SK-N-MC (cell line): Measurements from ENCODE around the gene TMSB10.

Source experiments
- DNase-seq: peaks from one replicate; pipeline ENCODE4 v3.0.0-alpha.2; 2011; ENCODE audit warnings: low read depth, low spot score
- H3K27ac ChIP-seq: fragments of 200-600 bp; sonication (generic); 2 replicates; pipeline ENCODE4 v1.5.1; 2016; ENCODE audit warnings: mixed run types
- H3K36me3 ChIP-seq: fragments of 200-600 bp; sonication (generic); 2 replicates; pipeline ENCODE4 v1.6.1; 2017; ENCODE audit warnings: antibody characterized with exemption, low read length, mixed read lengths; ENCODE audit not compliant: insufficient read depth
- H3K4me3 ChIP-seq: fragments of 200-600 bp; sonication (generic); 2 replicates; pipeline ENCODE4 v1.5.1; 2016
- H3K9ac ChIP-seq: fragments of 200-600 bp; sonication (generic); 2 replicates; pipeline ENCODE4 v1.8.0; 2017; ENCODE audit warnings: mixed run types, mixed read lengths; ENCODE audit not compliant: insufficient read length
- H3K9me3 ChIP-seq: fragments of 200-600 bp; sonication (generic); 2 replicates; pipeline ENCODE4 v1.6.1; 2017; ENCODE audit warnings: low read depth, mild to moderate bottlenecking, antibody characterized with exemption, low read length, moderate library complexity, mixed read lengths
- EZH2 ChIP-seq: fragments of 200-600 bp; sonication (generic); IDR thresholded peaks from one replicate; pipeline ENCODE4 v1.6.1; 2017; ENCODE audit warnings: antibody characterized with exemption
- FOXP2 ChIP-seq: optimal IDR thresholded peaks from 2 replicates; pipeline ENCODE3; 2011; ENCODE audit warnings: mild to moderate bottlenecking, moderate library complexity; ENCODE audit not compliant: insufficient read depth; ENCODE audit errors: extremely low read length, control extremely low read depth
- POLR2AphosphoS5 ChIP-seq: IDR thresholded peaks from 2 replicates; pipeline ENCODE4 v1.6.1; 2012; ENCODE audit warnings: mild to moderate bottlenecking, low read depth, low read length, borderline replicate concordance

The TMSB10 gene

GRCh38 chr2:84905181-84906107 lies at the start of gene TMSB10:
Gene TMSB10, plus strand, starts transcription at chr2:84905656.
- Histone ChIP-seq H3K36me3 (peaks cover 16% of the 10 kb centered on the region), H3K27ac (peak within 1 kb of the TSS; percentile 86), H3K9ac (peak within 1 kb of the TSS; percentile 92), H3K9me3 (no peaks in the 10 kb centered on the region), H3K4me3 (peak within 1 kb of the TSS; percentile 98)
- TF ChIP-seq FOXP2: no peak
- peak; percentile 99 for TF ChIP-seq POLR2AphosphoS5
- no peak for TF ChIP-seq EZH2
- no peak for DNase-seq

- TF ChIP-seq POLR2AphosphoS5 (no peak), FOXP2 (no peak), EZH2 (no peak)
- no peak overlapping the region for H3K4me3 ChIP-seq
- no peaks in the 10 kb centered on the region for H3K36me3 ChIP-seq
- H3K9me3 ChIP-seq: no peaks in the 10 kb centered on the region
- DNase-seq: no peak
- no peak overlapping the region for H3K9ac ChIP-seq
- no peak overlapping the region for H3K27ac ChIP-seq
Observed at GRCh38 chr2:84855731-84856130, 49.7 kb upstream of the TMSB10 start.

DNA sequence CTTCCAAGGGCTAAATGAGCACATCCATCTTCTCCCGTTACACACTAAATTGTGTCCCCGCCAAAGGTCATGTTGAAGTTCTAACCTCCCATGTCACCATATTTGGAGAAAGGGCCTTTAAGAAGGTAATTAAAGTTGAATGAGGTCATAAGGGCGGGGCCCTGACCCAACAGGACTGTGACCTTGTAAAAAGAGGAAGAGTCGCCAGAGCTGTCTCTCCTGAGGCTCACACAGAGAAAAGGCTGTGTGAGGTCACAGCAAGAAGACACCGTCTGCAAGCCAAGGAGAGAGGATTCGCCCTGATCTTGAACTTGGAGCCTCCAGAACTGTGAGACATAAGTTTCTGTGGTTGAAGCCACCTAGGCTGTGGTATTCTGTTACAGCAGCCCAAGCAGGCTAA lies 48.7 kb upstream of the TMSB10 start:
- DNase-seq: no peak
- no peak overlapping the region for H3K9ac ChIP-seq
- no peak for TF ChIP-seq POLR2AphosphoS5
- TF ChIP-seq FOXP2: no peak
- no peak for TF ChIP-seq EZH2
- H3K4me3 ChIP-seq: no peak overlapping the region
- no peaks in the 10 kb centered on the region for H3K9me3 ChIP-seq
- H3K36me3 ChIP-seq: no peaks in the 10 kb centered on the region
- no peak overlapping the region for H3K27ac ChIP-seq

GRCh38 chr2:84857566-84857965 lies 47.9 kb upstream of the TMSB10 start:
- no peak for DNase-seq
- Histone ChIP-seq H3K9ac (no peak overlapping the region), H3K36me3 (no peaks in the 10 kb centered on the region), H3K9me3 (no peaks in the 10 kb centered on the region), H3K4me3 (no peak overlapping the region), H3K27ac (no peak overlapping the region)
- TF ChIP-seq EZH2: no peak
- no peak for TF ChIP-seq POLR2AphosphoS5
- TF ChIP-seq FOXP2: no peak

- DNase-seq: no peak
- TF ChIP-seq EZH2 (no peak), POLR2AphosphoS5 (no peak), FOXP2 (no peak)
- no peak overlapping the region for H3K9ac ChIP-seq
- H3K4me3 ChIP-seq: no peak overlapping the region
- H3K9me3 ChIP-seq: no peaks in the 10 kb centered on the region
- no peak overlapping the region for H3K27ac ChIP-seq
- H3K36me3 ChIP-seq: no peaks in the 10 kb centered on the region
Observed at GRCh38 chr2:84858123-84858522, 47.3 kb upstream of the TMSB10 start.

DNA sequence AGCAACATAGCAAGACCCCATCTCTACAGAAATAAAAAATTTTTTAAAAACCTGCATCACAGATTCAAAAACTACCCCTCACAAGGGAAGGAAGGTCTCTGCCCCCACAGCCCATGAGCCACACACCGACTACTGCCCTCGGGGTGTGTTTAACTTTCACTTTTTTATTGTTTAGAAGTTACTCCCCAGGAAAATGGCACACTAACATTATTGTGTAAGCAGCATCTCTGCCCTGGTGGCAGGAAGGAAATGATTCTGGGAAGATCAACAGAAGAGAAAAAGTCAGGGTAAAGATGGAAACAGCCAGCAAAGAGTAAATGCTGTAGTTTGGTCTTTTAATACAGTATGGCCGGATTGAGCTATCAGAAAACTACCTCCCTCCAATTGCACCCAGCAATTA lies 46.5 kb upstream of the TMSB10 start:
- H3K27ac ChIP-seq: no peak overlapping the region
- no peak overlapping the region for H3K4me3 ChIP-seq
- no peak overlapping the region for H3K9ac ChIP-seq
- no peaks in the 10 kb centered on the region for H3K36me3 ChIP-seq
- no peak for DNase-seq
- TF ChIP-seq POLR2AphosphoS5: no peak
- TF ChIP-seq FOXP2: no peak
- TF ChIP-seq EZH2: no peak
- no peaks in the 10 kb centered on the region for H3K9me3 ChIP-seq

- TF ChIP-seq POLR2AphosphoS5: no peak
- no peak for TF ChIP-seq FOXP2
- no peak for TF ChIP-seq EZH2
- DNase-seq: no peak
Observed at GRCh38 chr2:84861539-84861938, 43.9 kb upstream of the TMSB10 start.

GRCh38 chr2:84862006-84862405 lies 43.5 kb upstream of the TMSB10 start:
- no peaks in the 10 kb centered on the region for H3K36me3 ChIP-seq
- no peak for TF ChIP-seq FOXP2
- no peak for TF ChIP-seq POLR2AphosphoS5
- no peak overlapping the region for H3K9ac ChIP-seq
- H3K27ac ChIP-seq: no peak overlapping the region
- DNase-seq: no peak
- H3K4me3 ChIP-seq: no peak overlapping the region
- H3K9me3 ChIP-seq: no peaks in the 10 kb centered on the region

More at GRCh38 chr2:84861539-84861938, 43.9 kb upstream of the TMSB10 start:
- H3K4me3 ChIP-seq: no peak overlapping the region
- no peak overlapping the region for H3K27ac ChIP-seq
- no peak overlapping the region for H3K9ac ChIP-seq
- no peaks in the 10 kb centered on the region for H3K9me3 ChIP-seq
- H3K36me3 ChIP-seq: no peaks in the 10 kb centered on the region
